Measurements from ENCODE around the gene JAKMIP2. TPM values are rescaled to one million over a fixed set of nuclear protein-coding genes. Genes with fewer than 3 reads are reported as not detected.

The JAKMIP2 gene
- total RNA-seq, 6 experiments from 2014 or later: 0.07 to 0.56 (median 0.31) TPM

GRCh38 chr5:147538236-147538635 lies 244.3 kb downstream of the JAKMIP2 start:
- Histone ChIP-seq H3K9me3 (no peaks in the 10 kb centered on the region), H3K27me3 (no peaks in the 10 kb centered on the region), H3K4me1 (no peaks in the 10 kb centered on the region), H3K27ac (no peak overlapping the region), H3K36me3 (no peaks in the 10 kb centered on the region), H3K4me3 (no peak overlapping the region)
- DNase-seq (no peak), ATAC-seq (no peak)
- intact Hi-C loops (cut with DNase I): no loop called here
- WGBS (ENCODE audit: insufficient coverage, low coverage, low lambda C conversion rate, missing lambda C conversion rate): 70% methylated on average over 1 of the region's 1 CpG
- TF ChIP-seq POLR2A (IDR thresholded peaks at IDR 0.05) (no peak), CTCF (IDR thresholded peaks at IDR 0.05) (no peak)

Other genes starting within 250 kb of the JAKMIP2 start
- 100 to 1,000 TPM in 3 of 6 experiments, 10 to 100 TPM in 3; 11.9 to 823 (median 161) TPM for gene SPINK1, start 48.9 kb upstream of the JAKMIP2 start, total RNA-seq
- not detected for gene SCGB3A2, start 96.0 kb upstream of the JAKMIP2 start, total RNA-seq
- gene C5orf46, start 123.8 kb upstream of the JAKMIP2 start, total RNA-seq: under 1 TPM in 1 of 6 experiments, not detected in 5; 0.84 TPM